Keratinocyte (primary cell): ENCODE data around the gene SEC14L5.

Source experiments
- CTCF ChIP-seq, 3 experiments: IDR thresholded peaks in 1 of 3; conservative IDR thresholded peaks in 1 of 3; optimal IDR thresholded peaks in 1 of 3; 2 replicates in 2 of 3; 3 replicates in 1 of 3; pipeline versions ENCODE3 to v1.5.1; 2011; ENCODE audit warnings: low read length in 3 of 3, mild to moderate bottlenecking in 3 of 3, moderate library complexity in 2 of 3, control low read depth in 1 of 3, inconsistent platforms in 1 of 3; ENCODE audit not compliant: insufficient read depth in 2 of 3; ENCODE audit errors: extremely low read depth in 1 of 3
- EZH2 ChIP-seq: IDR thresholded peaks from one replicate; pipeline ENCODE4 v1.6.1; 2012; ENCODE audit warnings: inconsistent platforms, mild to moderate bottlenecking, low read length, moderate library complexity

DNA sequence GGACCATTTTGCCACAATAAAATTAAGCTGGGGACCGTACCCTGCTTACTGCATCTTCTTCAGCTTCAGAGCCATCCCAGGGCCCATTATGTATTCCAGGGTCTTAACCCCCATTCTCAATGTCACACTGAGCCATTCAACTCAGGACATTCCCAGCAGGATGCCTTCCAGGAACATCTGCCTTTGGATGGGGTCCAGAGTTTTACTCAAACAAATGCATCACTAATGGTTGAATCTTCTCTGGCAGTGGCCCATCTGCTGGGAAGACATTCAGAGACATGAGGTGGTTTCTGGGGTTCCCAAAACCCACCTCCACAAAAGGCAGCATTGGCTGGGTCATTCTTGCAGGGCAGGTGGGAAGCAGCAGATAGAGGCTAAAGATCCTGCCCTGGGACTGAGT, 3.4 kb upstream of the SEC14L5 start:
- TF ChIP-seq CTCF (optimal IDR thresholded peaks at IDR 0.05 in 1 of 3, IDR thresholded peaks at IDR 0.05 in 1 of 3, conservative IDR thresholded peaks at IDR 0.05 in 1 of 3; ENCODE audit: extremely low read depth in 1 of 3, insufficient read depth in 2 of 3, low read length in 3 of 3), result no peak
- no peak for TF ChIP-seq EZH2
